GM12865 (cell line): Measurements from ENCODE around the gene ACOX2.

ENCODE experiments used
- DNase-seq: peaks from one replicate; pipeline ENCODE4 v3.0.0; 2010; ENCODE audit warnings: low read depth
- H3K4me3 ChIP-seq: 2 replicates; pipeline ENCODE4 v1.5.1; 2011; ENCODE audit warnings: mild to moderate bottlenecking, low read depth, low read length, control low read depth
- TF ChIP-seq, protein P1 (sequence below): IDR thresholded peaks from 2 replicates; pipeline ENCODE4 v1.5.1; 2011; ENCODE audit warnings: low read length, control low read depth, low read depth, inconsistent platforms; ENCODE audit not compliant: insufficient read depth; ENCODE audit errors: missing control alignments

ACOX2 gene

GRCh38 chr3:58520403-58521335 lies 16.3 kb downstream of the ACOX2 start:
- DNase-seq = no peak
- TF ChIP-seq, protein P1, sequence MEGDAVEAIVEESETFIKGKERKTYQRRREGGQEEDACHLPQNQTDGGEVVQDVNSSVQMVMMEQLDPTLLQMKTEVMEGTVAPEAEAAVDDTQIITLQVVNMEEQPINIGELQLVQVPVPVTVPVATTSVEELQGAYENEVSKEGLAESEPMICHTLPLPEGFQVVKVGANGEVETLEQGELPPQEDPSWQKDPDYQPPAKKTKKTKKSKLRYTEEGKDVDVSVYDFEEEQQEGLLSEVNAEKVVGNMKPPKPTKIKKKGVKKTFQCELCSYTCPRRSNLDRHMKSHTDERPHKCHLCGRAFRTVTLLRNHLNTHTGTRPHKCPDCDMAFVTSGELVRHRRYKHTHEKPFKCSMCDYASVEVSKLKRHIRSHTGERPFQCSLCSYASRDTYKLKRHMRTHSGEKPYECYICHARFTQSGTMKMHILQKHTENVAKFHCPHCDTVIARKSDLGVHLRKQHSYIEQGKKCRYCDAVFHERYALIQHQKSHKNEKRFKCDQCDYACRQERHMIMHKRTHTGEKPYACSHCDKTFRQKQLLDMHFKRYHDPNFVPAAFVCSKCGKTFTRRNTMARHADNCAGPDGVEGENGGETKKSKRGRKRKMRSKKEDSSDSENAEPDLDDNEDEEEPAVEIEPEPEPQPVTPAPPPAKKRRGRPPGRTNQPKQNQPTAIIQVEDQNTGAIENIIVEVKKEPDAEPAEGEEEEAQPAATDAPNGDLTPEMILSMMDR = no peak
- no peak overlapping the region for H3K4me3 ChIP-seq

- H3K4me3 ChIP-seq = no peak overlapping the region
- DNase-seq = no peak
- TF ChIP-seq, protein P1 = no peak
Observed at GRCh38 chr3:58519668-58520402, 17.2 kb downstream of the ACOX2 start.

DNA sequence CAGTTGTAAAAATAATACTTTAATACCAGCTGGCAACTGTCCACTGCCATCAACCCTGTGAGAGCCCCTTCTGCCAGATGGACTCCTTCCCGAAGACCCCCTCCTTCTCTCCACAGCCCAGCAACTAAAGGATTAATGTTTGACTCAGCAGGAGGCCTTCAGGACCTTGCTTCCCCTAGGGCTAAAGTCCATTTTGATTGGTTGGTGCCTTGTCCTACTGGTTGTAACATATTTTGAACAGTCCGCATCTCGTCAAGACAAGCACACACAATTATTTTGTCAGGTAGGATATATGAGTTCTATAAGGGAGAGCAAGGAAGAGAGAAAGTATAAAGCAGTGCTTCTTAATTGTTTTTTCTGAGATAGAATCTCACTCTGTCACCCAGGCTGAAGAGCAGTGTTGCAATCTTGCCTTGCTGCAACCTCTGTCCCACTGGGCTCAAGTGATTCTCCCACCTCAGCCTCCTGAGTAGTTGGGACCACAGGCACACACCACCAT lies 18.6 kb downstream of the ACOX2 start:
- H3K4me3 ChIP-seq = no peak overlapping the region
- DNase-seq = no peak
- TF ChIP-seq, protein P1 = no peak

DNA sequence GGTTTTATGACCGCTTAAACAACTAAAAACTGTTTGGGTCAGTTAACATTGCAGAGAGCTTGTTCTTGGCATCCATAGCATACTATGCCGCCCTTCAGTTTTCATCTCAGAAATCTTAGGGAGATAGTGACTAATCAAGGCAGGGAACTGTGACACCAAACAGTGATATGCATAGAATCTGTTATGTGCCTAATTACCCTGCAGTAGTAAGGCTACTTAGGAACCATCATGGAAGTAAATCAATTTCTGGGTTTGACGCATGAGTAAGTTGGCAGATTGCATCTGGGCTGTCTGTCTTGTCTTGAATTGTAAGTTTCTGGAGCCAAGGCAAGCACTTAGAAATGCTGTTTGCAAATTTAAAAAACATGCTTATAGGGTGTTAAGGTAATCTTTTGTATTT lies 22.6 kb downstream of the ACOX2 start:
- no peak overlapping the region for H3K4me3 ChIP-seq
- TF ChIP-seq, protein P1 = no peak
- DNase-seq = no peak

GRCh38 chr3:58508437-58508836 lies 28.6 kb downstream of the ACOX2 start:
- DNase-seq = no peak
- TF ChIP-seq, protein P1 = no peak
- H3K4me3 ChIP-seq = no peak overlapping the region

DNA sequence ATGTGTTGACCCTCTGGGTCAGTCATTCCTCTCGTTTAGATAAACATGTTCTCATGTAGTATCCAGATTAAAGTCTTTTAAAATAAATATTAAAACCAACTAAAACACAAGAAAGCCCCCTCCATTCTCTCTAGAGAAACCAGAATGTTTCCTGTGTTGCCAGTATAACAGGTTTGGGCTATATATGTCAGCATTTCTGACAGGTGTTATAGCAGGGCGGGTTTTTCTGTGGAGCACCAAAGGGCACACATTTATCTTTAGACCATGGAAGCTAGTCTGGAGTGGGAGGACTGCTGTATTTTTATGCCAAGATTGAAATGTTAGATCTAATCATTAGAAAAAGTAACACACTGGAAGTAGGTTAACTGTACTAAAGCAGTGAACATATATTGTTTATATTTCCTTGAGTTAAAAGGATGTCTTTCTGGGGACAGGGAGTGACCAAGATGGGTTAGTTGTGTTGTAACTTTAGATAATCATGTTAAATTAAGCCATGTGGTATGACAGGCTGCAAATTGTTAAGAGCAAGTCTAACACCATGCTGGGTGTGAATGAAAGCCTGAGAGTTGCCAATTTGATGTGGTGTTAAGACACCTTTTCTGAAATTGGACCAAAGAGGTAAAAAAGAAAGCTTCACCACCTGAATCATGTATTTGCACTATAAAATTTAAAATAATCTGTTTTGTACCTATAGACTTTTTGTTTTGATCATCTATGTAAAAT lies 29.5 kb downstream of the ACOX2 start:
- no peak for DNase-seq
- H3K4me3 ChIP-seq = no peak overlapping the region
- TF ChIP-seq, protein P1 = no peak
